T-helper 1 cell treated with Interleukin-12 subunit alpha and Interleukin-12 subunit beta and Interleukin-4 antibody, amounts not matched to agents 30 μg/mL and 1 μg/mL, for 36 hours (primary cell): ENCODE data around the gene WDR7.

Experiments used
- H3K27ac Mint-ChIP-seq: one replicate; pipeline ENCODE4 v1.8.0; 2021; ENCODE audit warnings: mild to moderate bottlenecking, mixed read lengths
- H3K27me3 Mint-ChIP-seq: one replicate; pipeline ENCODE4 v1.8.0; 2021; ENCODE audit warnings: low read depth, mixed read lengths
- H3K36me3 Mint-ChIP-seq: one replicate; pipeline ENCODE4 v1.8.0; 2021; ENCODE audit warnings: low read depth, mixed read lengths
- H3K4me1 Mint-ChIP-seq: one replicate; pipeline ENCODE4 v1.8.0; 2021; ENCODE audit warnings: low read depth, mixed read lengths
- H3K4me3 Mint-ChIP-seq: one replicate; pipeline ENCODE4 v1.8.0; 2021; ENCODE audit warnings: mild to moderate bottlenecking, moderate library complexity, mixed read lengths
- H3K9me3 Mint-ChIP-seq: one replicate; pipeline ENCODE4 v1.8.0; 2021; ENCODE audit warnings: mixed read lengths

The WDR7 gene

DNA sequence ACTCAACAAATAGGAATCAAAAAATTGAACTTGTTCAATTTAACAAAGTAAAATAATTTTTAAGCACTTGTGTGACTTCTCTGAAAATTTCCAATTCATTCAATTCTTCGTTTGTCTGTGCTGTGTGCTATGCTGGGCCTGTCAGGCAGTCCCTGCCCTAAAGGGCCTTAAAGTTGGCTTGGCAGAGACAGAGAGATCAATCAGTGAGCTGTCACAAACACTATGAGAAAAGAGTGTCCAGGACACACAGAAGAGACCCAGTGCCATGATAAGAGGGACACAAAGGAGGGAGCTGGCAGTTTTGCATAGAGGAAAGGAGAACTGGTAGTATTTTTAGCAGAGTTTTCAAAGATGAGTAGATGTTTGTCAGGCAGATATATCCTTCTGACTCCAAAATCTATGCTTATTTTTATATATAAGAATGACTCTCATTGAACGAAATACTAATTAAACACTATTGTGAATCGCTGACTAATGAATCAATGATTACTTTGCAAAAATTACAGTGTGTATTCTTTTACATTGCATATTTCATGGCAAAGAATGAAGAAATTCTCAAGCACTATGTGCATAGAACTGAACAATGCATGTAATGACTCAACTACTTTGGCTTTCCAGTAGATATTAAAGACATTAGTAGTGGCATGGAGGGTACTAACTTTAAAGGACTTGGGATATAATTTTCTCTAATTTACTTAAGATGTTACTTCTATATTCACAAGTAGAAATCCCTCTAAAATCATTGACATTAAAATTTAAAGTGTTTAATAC lies 302.5 kb downstream of the WDR7 start:
- no peak overlapping the region for H3K27ac Mint-ChIP-seq
- H3K9me3 Mint-ChIP-seq: no peaks in the 10 kb centered on the region
- no peaks in the 10 kb centered on the region for H3K27me3 Mint-ChIP-seq
- no peaks in the 10 kb centered on the region for H3K4me1 Mint-ChIP-seq
- no peak overlapping the region for H3K4me3 Mint-ChIP-seq
- H3K36me3 Mint-ChIP-seq: no peaks in the 10 kb centered on the region

DNA sequence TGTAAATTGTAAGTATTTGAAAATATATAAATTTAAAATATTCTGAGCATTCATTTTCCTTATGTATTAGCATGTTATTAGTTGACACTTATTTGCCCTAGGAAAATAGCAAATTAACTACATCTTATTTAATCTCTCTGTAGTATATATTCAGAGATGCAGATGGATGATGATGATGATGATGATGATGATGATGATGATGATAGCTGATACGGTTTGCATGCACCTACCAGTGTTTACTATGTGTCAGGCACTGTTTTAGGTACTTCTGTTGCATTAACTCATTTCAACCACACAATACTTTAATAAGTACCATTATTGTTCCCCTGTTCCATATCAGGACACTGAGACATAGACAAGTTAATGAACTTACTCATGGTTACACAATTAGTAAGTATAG lies 304.3 kb downstream of the WDR7 start:
- H3K36me3 Mint-ChIP-seq: no peaks in the 10 kb centered on the region

DNA sequence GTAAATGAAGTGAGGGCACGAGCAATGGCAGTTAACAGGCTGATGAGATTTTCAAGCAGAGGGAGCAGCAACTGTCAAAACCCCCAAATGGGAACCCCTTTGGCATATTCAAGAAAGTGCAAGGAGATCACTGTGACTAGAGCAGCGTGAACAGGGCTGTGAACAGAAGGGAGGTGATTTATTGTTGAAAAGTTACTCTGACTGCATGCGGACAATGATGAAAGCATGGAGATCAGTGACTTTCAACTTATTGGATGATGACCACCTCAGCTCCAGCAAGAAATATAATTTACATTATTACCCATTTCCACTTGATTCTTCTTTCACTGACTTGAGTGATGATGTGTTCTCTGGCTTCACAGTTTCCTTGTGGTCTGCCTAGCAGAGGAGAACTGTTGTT lies 308.0 kb downstream of the WDR7 start:
- H3K27ac Mint-ChIP-seq: no peak overlapping the region
- no peaks in the 10 kb centered on the region for H3K4me1 Mint-ChIP-seq
- no peak overlapping the region for H3K4me3 Mint-ChIP-seq
- peaks cover 5% of the 10 kb centered on the region for H3K36me3 Mint-ChIP-seq
- no peaks in the 10 kb centered on the region for H3K27me3 Mint-ChIP-seq
- H3K9me3 Mint-ChIP-seq: no peaks in the 10 kb centered on the region

More for the DNA sequence above, 304.3 kb downstream of the WDR7 start:
- Mint-ChIP-seq H3K27ac (no peak overlapping the region), H3K9me3 (no peaks in the 10 kb centered on the region), H3K4me1 (no peaks in the 10 kb centered on the region), H3K4me3 (no peak overlapping the region), H3K27me3 (no peaks in the 10 kb centered on the region)

DNA sequence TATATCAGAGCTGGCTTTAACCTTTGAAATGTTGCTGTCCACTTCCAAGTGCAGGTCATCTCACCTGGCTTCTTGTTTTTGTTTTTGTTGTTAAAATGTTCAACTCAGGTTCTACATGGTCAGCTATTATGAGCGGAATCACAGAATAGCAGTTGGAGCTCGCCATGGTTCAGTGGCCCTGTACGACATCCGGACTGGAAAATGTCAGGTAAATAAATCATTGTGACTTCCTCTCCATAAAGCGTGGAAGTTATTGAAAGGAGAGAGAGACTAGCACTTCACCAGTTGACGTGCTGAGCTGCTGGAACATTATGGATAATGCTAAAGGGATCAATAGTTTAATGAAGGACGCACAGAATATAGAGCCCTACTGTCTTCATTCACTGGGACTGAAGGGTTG lies 311.2 kb downstream of the WDR7 start:
- H3K27me3 Mint-ChIP-seq: no peaks in the 10 kb centered on the region
- H3K4me3 Mint-ChIP-seq: no peak overlapping the region
- H3K36me3 Mint-ChIP-seq: peaks cover 5% of the 10 kb centered on the region
- no peaks in the 10 kb centered on the region for H3K9me3 Mint-ChIP-seq
- H3K4me1 Mint-ChIP-seq: no peaks in the 10 kb centered on the region
- H3K27ac Mint-ChIP-seq: no peak overlapping the region

DNA sequence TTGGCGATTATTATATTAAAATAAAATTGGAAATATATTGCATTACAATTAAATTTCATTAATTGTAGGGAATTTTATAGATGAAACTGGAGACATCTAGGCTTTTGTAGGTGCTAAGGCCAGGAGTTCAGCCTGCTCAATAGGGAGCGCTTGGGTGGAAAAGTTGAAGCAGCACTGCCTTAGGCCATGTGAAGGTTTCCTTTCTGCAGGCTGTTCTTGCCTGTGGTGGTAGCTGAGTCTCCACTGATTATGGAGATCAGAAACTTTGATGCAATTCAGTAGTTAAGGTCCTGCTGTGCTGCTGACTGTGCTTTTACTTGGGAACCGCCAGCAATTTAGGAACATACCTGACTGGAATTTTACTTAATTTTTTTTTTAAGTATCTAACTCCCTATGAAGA lies 315.9 kb downstream of the WDR7 start:
- Mint-ChIP-seq H3K9me3 (no peaks in the 10 kb centered on the region), H3K36me3 (peaks cover 10% of the 10 kb centered on the region), H3K4me1 (no peaks in the 10 kb centered on the region), H3K27ac (no peak overlapping the region), H3K27me3 (no peaks in the 10 kb centered on the region), H3K4me3 (no peak overlapping the region)

DNA sequence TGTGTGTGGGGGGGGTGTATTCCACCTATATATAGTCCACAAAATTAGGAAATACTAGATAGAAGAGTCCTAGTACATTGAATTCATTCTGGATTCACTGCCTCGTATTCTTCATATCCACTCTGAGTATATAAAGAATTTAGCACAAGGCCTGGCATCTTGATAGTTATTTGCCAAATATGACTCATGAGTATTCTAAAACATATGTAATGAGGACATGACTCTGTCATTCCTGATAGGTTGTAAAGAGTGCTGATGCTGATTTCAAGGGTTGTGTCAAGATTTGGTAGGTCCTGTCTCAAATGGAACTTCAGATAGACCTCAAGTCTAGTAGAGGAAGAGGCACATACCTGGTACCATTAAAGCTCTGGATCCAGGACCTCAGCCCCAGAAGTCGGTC lies 322.3 kb downstream of the WDR7 start:
- Mint-ChIP-seq H3K4me1 (no peaks in the 10 kb centered on the region), H3K4me3 (no peak overlapping the region), H3K9me3 (no peaks in the 10 kb centered on the region), H3K27ac (no peak overlapping the region), H3K36me3 (peaks cover 11% of the 10 kb centered on the region), H3K27me3 (no peaks in the 10 kb centered on the region)

DNA sequence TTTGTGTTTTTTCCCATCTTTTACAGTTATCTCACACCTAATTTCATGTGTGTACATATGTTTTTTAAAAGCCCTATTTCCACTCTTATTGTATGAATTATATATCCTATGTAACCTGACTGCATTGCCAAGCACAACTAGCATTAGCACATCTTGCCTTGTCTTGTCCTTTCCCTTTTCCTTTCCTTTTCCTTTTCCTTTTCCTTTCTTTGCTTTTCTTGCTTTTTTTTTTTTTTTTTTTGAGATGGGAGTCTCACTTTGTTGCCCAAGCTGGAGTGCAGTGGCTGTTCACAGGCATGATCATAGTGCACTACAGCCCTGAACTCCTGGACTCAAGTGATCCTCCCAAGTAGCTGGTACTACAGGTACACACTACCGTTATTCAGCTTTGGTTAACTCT lies 323.0 kb downstream of the WDR7 start:
- H3K4me3 Mint-ChIP-seq: no peak overlapping the region
- H3K9me3 Mint-ChIP-seq: no peaks in the 10 kb centered on the region
- H3K27ac Mint-ChIP-seq: no peak overlapping the region
- H3K27me3 Mint-ChIP-seq: no peaks in the 10 kb centered on the region
- H3K4me1 Mint-ChIP-seq: no peaks in the 10 kb centered on the region
- H3K36me3 Mint-ChIP-seq: peaks cover 11% of the 10 kb centered on the region

DNA sequence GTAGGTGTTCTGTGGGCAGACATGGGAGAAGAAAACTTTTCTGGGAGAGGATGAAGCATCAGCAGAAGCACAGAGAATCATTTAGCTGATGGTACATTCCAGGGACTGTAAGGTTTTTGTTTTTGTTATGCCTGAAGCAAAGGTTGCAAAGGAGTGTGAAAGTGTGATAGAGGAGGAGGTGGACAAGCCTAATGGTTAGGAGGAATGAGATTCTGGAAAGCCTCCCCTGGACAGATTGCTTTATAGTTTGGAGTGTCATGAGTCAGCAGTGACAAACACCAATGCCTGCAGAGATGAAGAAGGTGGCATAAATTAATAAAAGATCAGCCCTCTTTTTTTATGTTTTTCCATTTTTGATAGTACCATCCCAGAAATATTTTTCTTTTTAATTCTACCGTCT lies 324.1 kb downstream of the WDR7 start:
- no peaks in the 10 kb centered on the region for H3K4me1 Mint-ChIP-seq
- H3K27me3 Mint-ChIP-seq: no peaks in the 10 kb centered on the region
- no peak overlapping the region for H3K4me3 Mint-ChIP-seq
- peaks cover 10% of the 10 kb centered on the region for H3K36me3 Mint-ChIP-seq
- H3K27ac Mint-ChIP-seq: no peak overlapping the region
- H3K9me3 Mint-ChIP-seq: no peaks in the 10 kb centered on the region

DNA sequence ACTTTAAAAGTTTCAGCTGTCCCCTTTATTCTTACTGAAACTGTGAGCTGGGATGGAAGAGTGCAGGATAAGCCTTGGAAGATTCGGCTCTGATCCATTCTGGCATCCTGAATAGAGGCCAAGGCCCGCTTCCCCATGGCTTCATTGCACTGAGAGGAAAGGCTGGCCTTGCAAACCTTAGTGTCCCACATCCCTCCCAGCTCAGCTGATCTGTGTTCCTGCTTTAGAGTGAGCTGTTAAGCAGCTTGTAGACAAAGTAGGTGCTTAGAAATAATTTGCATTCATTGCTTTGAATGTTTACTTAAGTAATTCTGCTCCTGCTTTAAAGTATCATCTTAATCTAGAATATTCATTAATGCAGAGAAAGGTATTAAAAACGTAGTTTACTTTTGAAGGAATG lies 326.1 kb downstream of the WDR7 start:
- H3K4me3 Mint-ChIP-seq: no peak overlapping the region
- no peaks in the 10 kb centered on the region for H3K27me3 Mint-ChIP-seq
- H3K4me1 Mint-ChIP-seq: no peaks in the 10 kb centered on the region
- no peak overlapping the region for H3K27ac Mint-ChIP-seq
- peaks cover 7% of the 10 kb centered on the region for H3K36me3 Mint-ChIP-seq
- H3K9me3 Mint-ChIP-seq: no peaks in the 10 kb centered on the region

DNA sequence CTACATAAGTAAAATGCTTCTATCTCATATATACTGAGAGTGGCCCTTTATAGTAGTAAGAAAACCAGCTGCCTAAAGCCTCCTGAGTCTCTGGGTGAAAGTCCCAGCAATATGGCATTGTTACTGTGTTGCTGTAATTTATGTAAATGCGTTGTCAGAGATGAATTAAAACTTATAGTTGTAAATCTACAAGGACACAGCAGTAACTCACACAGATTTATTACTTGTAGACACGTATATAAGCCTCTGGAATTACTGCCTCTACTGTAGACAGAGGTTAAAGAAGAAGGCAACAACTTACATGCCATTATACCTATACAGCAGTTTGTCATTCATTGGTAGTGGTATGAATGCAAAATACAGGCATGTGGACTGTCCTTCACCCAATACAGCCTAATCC lies 326.6 kb downstream of the WDR7 start:
- Mint-ChIP-seq H3K9me3 (no peaks in the 10 kb centered on the region), H3K4me3 (no peak overlapping the region), H3K27me3 (no peaks in the 10 kb centered on the region), H3K4me1 (no peaks in the 10 kb centered on the region), H3K27ac (no peak overlapping the region), H3K36me3 (peaks cover 7% of the 10 kb centered on the region)

DNA sequence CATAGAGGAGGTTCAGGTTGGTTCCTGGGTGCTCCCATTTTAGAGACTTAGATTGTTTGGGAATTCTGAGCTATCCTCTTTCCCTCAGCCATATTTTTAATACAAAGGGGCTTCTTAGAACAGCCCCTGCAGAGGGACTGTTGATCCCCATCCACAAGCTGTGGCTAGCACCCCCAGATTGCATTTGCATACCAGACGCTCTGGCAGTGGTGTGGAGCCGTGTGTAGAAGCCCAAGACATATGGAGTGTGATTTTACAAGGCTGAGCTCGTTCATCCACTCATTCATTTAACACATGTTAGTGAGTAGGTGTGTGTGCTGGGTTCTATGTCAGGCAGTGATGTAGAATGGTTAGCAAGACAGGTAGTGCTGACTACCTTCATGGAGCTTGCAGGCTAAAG lies 329.0 kb downstream of the WDR7 start:
- H3K36me3 Mint-ChIP-seq: peaks cover 1% of the 10 kb centered on the region
- no peak overlapping the region for H3K27ac Mint-ChIP-seq
- no peaks in the 10 kb centered on the region for H3K27me3 Mint-ChIP-seq
- H3K4me1 Mint-ChIP-seq: no peaks in the 10 kb centered on the region
- H3K4me3 Mint-ChIP-seq: no peak overlapping the region
- H3K9me3 Mint-ChIP-seq: no peaks in the 10 kb centered on the region

DNA sequence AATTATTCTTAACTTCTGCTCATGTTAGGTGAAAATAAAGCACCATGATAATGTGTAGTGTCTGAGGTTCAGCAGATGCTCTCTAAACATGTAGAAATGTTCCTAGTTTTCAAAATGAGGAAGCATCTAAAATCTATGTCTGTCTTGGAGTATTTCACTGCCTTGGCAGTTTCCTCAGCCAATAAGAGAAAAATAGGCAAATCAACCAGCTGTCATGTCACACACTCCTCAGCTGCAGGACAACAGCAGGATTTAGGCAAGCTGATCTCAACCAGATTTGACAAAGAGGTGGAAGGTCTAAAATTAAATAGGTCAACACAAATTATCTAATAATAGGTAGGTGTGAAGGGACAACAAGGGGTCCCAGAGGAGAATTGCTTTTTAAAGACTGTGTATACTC lies 331.6 kb downstream of the WDR7 start:
- Mint-ChIP-seq H3K4me1 (no peaks in the 10 kb centered on the region), H3K9me3 (no peaks in the 10 kb centered on the region), H3K36me3 (no peaks in the 10 kb centered on the region), H3K4me3 (no peak overlapping the region), H3K27me3 (no peaks in the 10 kb centered on the region), H3K27ac (no peak overlapping the region)

DNA sequence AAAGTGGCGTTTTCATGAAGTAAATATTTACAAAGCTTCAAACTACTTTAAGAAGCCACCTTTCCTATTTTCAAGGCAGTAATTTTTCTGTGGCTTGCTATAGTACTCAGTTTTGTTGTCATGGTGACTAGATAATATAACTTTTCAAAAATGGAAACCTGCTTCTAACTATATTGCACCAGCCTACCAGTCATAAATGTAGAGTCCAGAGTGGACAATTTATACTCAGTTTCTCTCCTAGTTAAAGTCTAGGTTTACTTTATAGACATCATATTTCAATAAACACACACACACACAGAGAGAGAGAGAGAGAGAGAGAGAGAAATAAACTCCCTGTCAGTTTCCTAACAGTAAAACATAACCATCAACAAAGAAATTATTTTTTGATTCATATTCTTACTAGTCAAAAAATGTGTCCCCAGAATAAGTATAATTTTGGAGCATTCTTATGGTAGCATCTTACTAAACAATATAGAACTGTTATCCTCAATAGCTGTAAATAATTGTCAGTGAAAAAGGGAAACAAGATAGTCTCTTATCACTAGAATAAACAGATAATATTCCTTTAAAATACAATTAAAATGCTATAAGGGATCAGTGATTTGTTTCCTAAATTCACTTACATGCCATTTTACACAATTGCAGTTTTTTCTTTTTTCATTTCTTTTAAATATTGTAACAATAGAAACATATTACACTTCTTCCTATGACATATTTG lies 332.3 kb downstream of the WDR7 start:
- no peak overlapping the region for H3K4me3 Mint-ChIP-seq
- no peaks in the 10 kb centered on the region for H3K27me3 Mint-ChIP-seq

DNA sequence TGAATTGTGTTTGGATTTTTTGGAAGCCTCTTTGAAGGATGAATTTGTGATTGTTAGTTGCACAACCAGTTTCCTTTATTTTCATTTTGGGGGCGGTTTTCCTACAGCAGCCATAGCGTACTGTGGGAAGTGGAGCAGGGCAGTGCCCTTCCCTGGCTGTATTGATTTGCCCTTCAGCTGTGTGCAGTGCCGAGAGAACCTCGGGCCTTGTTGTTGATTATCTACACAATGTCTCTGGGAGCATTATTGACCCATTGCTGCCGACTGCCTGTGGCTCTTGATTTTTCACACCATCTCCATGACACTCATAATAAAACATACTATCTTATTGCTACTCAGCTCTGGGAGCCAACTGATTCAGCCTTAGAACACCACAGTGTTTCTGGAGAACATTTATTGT lies 333.6 kb downstream of the WDR7 start:
- H3K27me3 Mint-ChIP-seq: no peaks in the 10 kb centered on the region

More for the DNA sequence above, 332.3 kb downstream of the WDR7 start:
- H3K36me3 Mint-ChIP-seq: no peaks in the 10 kb centered on the region
- no peaks in the 10 kb centered on the region for H3K9me3 Mint-ChIP-seq
- H3K27ac Mint-ChIP-seq: no peak overlapping the region
- H3K4me1 Mint-ChIP-seq: no peaks in the 10 kb centered on the region

DNA sequence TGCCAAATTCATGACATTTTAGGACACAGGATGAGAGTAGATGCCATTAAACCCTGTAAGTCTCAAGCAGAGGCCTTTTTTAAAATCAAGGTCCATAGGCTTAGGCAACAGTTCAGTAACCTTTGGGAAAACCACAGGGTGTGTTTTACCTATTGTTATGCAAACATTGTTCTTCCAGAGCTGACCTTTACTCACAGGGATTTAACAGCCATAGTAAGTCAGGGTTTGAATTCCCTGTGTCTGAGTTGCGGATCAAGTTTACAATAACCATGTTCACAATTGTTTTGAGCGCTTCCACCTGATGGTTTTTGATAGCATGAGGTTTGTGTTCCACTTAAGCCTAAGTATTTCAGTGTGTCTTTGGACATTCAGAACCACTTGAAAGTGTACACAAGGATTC lies 335.7 kb downstream of the WDR7 start:
- Mint-ChIP-seq H3K4me3 (no peak overlapping the region), H3K27ac (no peak overlapping the region), H3K36me3 (peaks cover 2% of the 10 kb centered on the region), H3K9me3 (no peaks in the 10 kb centered on the region), H3K27me3 (no peaks in the 10 kb centered on the region), H3K4me1 (no peaks in the 10 kb centered on the region)

More for the DNA sequence above, 333.6 kb downstream of the WDR7 start:
- Mint-ChIP-seq H3K4me3 (no peak overlapping the region), H3K27ac (no peak overlapping the region), H3K36me3 (peaks cover 2% of the 10 kb centered on the region), H3K4me1 (no peaks in the 10 kb centered on the region), H3K9me3 (no peaks in the 10 kb centered on the region)
